Liver (tissue), 9 donors: ENCODE measurements around the gene ARAP1. TPM values are rescaled to one million over a fixed set of nuclear protein-coding genes. Genes with fewer than 3 reads are reported as not detected.
A peak's percentile ranks its signal among the peaks of the same experiment; 100 is the strongest.

ENCODE experiments used
- DNase-seq: peaks from one replicate; pipeline ENCODE4 v3.0.0-alpha.2; 2017; ENCODE audit warnings: low spot score
- H3K27ac ChIP-seq, 2 donors: one replicate each; pipeline ENCODE4 v1.7.0; 2013; ENCODE audit warnings: inconsistent platforms in 2 of 2, low read length in 2 of 2, control low read depth in 1 of 2, low read depth in 1 of 2, mild to moderate bottlenecking in 1 of 2
- H3K27me3 ChIP-seq, 4 donors: one replicate each; pipeline versions ENCODE4 v1.6.1 to v1.7.0; 2013; ENCODE audit warnings: low read length in 3 of 4, inconsistent platforms in 1 of 4, mild to moderate bottlenecking in 1 of 4, moderate library complexity in 1 of 4; ENCODE audit not compliant: control insufficient read depth in 4 of 4, insufficient read depth in 4 of 4
- H3K36me3 ChIP-seq, 4 donors: one replicate each; pipeline versions ENCODE4 v1.6.1 to v1.7.0; 2013; ENCODE audit warnings: low read length in 3 of 4, mild to moderate bottlenecking in 3 of 4, low read depth in 1 of 4, moderate library complexity in 1 of 4; ENCODE audit not compliant: control insufficient read depth in 4 of 4, insufficient read depth in 3 of 4
- H3K4me1 ChIP-seq, 4 donors: one replicate each; pipeline versions ENCODE4 v1.6.1 to v1.7.0; 2013; ENCODE audit warnings: low read length in 3 of 4, mild to moderate bottlenecking in 3 of 4, moderate library complexity in 1 of 4; ENCODE audit not compliant: control insufficient read depth in 4 of 4, insufficient read depth in 4 of 4
- H3K4me3 ChIP-seq, 3 donors: one replicate each; pipeline versions ENCODE4 v1.6.1 to v1.7.0; 2013; ENCODE audit warnings: low read length in 3 of 3, control low read depth in 1 of 3, low read depth in 1 of 3, mild to moderate bottlenecking in 1 of 3
- H3K9ac ChIP-seq, 2 donors: one replicate each; pipeline ENCODE4 v1.7.0; 2013; ENCODE audit warnings: low read length in 2 of 2, mild to moderate bottlenecking in 2 of 2, moderate library complexity in 2 of 2, control low read depth in 1 of 2, low read depth in 1 of 2
- H3K9me3 ChIP-seq, 4 donors: one replicate each; pipeline versions ENCODE4 v1.6.1 to v1.7.0; 2013; ENCODE audit warnings: low read length in 3 of 4; ENCODE audit not compliant: control insufficient read depth in 4 of 4
- EGR1 ChIP-seq, 2 donors: IDR thresholded peaks; 2 replicates each; pipeline ENCODE4 v1.6.1; 2016 to 2018; ENCODE audit warnings: antibody characterized with exemption in 2 of 2, low read depth in 2 of 2
- FOXA1 ChIP-seq: IDR thresholded peaks from 2 replicates; pipeline ENCODE4 v1.6.1; 2016; ENCODE audit warnings: antibody characterized with exemption
- FOXA2 ChIP-seq: IDR thresholded peaks from 2 replicates; pipeline ENCODE4 v1.6.1; 2016; ENCODE audit warnings: antibody characterized with exemption
- GABPA ChIP-seq, 2 donors: IDR thresholded peaks in 1 of 2; conservative IDR thresholded peaks in 1 of 2; 2 replicates each; pipeline ENCODE4 v1.6.1; 2016; ENCODE audit warnings: antibody characterized with exemption in 2 of 2, mild to moderate bottlenecking in 1 of 2, moderate library complexity in 1 of 2
- HNF4A ChIP-seq, 2 donors: conservative IDR thresholded peaks; 2 replicates each; pipeline ENCODE4 v1.6.1; 2016; ENCODE audit warnings: antibody characterized with exemption in 2 of 2, mild to moderate bottlenecking in 2 of 2
- HNF4G ChIP-seq: IDR thresholded peaks from 2 replicates; pipeline ENCODE4 v1.6.1; 2016; ENCODE audit warnings: antibody characterized with exemption
- JUND ChIP-seq, 2 donors: IDR thresholded peaks; 2 replicates each; pipeline ENCODE4 v1.6.1; 2016; ENCODE audit warnings: antibody characterized with exemption in 2 of 2
- NR2F2 ChIP-seq: IDR thresholded peaks from 2 replicates; pipeline ENCODE4 v1.6.1; 2016; ENCODE audit warnings: antibody characterized with exemption
- RAD21 ChIP-seq, 2 donors: IDR thresholded peaks; 2 replicates each; pipeline ENCODE4 v1.6.1; 2016; ENCODE audit warnings: antibody characterized with exemption in 2 of 2, mild to moderate bottlenecking in 2 of 2
- RXRA ChIP-seq, 2 donors: IDR thresholded peaks; 2 replicates each; pipeline ENCODE4 v1.6.1; 2017 to 2018; ENCODE audit warnings: antibody characterized with exemption in 2 of 2, mild to moderate bottlenecking in 1 of 2
- SP1 ChIP-seq: IDR thresholded peaks from 2 replicates; pipeline ENCODE4 v1.6.1; 2018; ENCODE audit warnings: antibody characterized with exemption, mild to moderate bottlenecking
- TAF1 ChIP-seq: conservative IDR thresholded peaks from 2 replicates; pipeline ENCODE4 v1.6.1; 2016; ENCODE audit warnings: antibody characterized with exemption, mild to moderate bottlenecking
- YY1 ChIP-seq: IDR thresholded peaks from 2 replicates; pipeline ENCODE4 v1.6.1; 2016; ENCODE audit warnings: antibody characterized with exemption, mild to moderate bottlenecking
- WGBS: extraction: QIAGEN DNeasy Blood & Tissue Kit; methylation state at CpG from one replicate; pipeline ENCODE4 v1.1.7; 2013; 5-methylcytosine and 5-hydroxymethylcytosine counted together
- polyA plus RNA-seq, 2 donors: library from polyadenylated mRNA; stranded (reverse) in 1 of 2; unstranded in 1 of 2; fragments of 200-250 nt in 1 of 2; fragments of >200 nt in 1 of 2; fragmentation: Nextera tagmentation in 1 of 2; extraction: Ambion mirVana in 1 of 2; gene quantifications; one replicate each; pipeline versions ENCODE4 v1.2.1 to v1.2.3, GENCODE V29; 2013 to 2015
- total RNA-seq, 2 donors: library from RNA; depleted of rRNA; stranded (reverse); fragments of >200 nt; gene quantifications; one replicate each; pipeline ENCODE4 v1.2.3, GENCODE V29; 2014
- TF ChIP-seq, protein P1 (sequence below): IDR thresholded peaks from 2 replicates; pipeline ENCODE4 v1.6.1; 2016; ENCODE audit warnings: antibody characterized with exemption
- TF ChIP-seq, protein P2 (sequence below): fragments of 150-350 bp; IDR thresholded peaks from 2 replicates; pipeline ENCODE4 v1.5.1; 2017; ENCODE audit warnings: improper control_type of control experiment, low read depth, low read length; ENCODE audit not compliant: missing input control
- TF ChIP-seq, protein P3 (sequence below): IDR thresholded peaks from 2 replicates; pipeline ENCODE4 v1.6.1; 2016; ENCODE audit warnings: antibody characterized with exemption
- TF ChIP-seq, protein P4 (sequence below): IDR thresholded peaks from 2 replicates; pipeline ENCODE4 v1.6.1; 2016; ENCODE audit warnings: antibody characterized with exemption
- TF ChIP-seq, protein P5 (sequence below): IDR thresholded peaks from 2 replicates; pipeline ENCODE4 v1.6.1; 2016; ENCODE audit warnings: antibody characterized with exemption, mild to moderate bottlenecking
- donor health status: healthy.
- donor health status: healthy.
- donor health status: healthy.
- donor health status: healthy.
- donor health status: healthy.

The ARAP1 gene
- total and polyA plus RNA-seq, 4 donors, result 14.4 to 77.8 (median 43.5) TPM

DNA sequence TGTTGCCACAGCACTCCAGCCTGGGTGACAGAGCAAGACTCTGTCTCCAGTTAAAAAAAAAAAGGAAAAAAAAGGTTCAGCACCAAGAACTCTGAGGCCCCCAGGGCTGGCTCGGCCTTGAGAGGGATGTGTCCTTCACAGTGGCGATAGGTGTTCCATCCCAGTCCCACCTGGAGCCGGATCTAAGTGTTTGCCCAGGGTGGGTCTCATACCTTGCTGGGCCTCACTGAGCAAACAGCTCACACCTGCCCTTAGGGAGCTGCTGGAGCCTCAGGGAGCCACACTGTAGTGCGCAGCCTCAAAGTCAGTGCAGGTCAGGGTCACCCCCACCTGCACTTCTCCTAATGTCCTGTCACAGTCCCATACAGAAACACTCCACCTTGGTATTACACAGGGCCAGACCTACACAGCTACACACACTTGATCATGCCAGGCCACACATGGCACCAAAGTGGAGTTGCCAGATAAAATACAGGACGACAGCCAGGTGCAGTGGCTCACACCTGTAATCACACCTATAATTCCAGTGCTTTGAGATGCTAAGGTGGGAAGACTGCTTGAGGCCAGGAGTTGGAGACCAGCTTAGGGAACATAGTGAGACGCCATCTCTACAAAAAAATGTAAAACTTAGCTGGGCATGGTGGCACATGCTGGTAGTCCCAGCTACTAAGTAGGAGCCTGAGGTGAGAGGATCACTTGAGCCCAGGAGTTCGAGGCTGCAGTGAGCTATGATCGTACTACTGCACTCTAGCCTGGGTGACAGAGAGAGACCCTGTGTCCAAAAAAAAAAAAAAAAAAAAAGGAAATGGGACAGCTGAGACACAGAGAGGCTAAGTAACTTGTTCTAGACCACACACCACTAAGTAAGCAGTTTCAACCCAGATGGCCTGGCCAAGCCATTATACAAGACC lies 34.4 kb upstream of the ARAP1 start:
- H3K4me3 ChIP-seq, result no peak overlapping the region
- DNase-seq, result no peak
- H3K4me1 ChIP-seq, result peaks cover 14 to 57% (median 44%) of the 10 kb centered on the region in 4 donors
- WGBS, result 70% methylated on average over 8 of the region's 8 CpGs
- peak overlapping the region; percentile 4 to 45 for H3K9ac ChIP-seq
- peak overlapping the region; percentile 71 to 82 for H3K27ac ChIP-seq
- TF ChIP-seq, protein P1, sequence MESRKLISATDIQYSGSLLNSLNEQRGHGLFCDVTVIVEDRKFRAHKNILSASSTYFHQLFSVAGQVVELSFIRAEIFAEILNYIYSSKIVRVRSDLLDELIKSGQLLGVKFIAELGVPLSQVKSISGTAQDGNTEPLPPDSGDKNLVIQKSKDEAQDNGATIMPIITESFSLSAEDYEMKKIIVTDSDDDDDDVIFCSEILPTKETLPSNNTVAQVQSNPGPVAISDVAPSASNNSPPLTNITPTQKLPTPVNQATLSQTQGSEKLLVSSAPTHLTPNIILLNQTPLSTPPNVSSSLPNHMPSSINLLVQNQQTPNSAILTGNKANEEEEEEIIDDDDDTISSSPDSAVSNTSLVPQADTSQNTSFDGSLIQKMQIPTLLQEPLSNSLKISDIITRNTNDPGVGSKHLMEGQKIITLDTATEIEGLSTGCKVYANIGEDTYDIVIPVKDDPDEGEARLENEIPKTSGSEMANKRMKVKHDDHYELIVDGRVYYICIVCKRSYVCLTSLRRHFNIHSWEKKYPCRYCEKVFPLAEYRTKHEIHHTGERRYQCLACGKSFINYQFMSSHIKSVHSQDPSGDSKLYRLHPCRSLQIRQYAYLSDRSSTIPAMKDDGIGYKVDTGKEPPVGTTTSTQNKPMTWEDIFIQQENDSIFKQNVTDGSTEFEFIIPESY, result no peak
- TF ChIP-seq, protein P2, sequence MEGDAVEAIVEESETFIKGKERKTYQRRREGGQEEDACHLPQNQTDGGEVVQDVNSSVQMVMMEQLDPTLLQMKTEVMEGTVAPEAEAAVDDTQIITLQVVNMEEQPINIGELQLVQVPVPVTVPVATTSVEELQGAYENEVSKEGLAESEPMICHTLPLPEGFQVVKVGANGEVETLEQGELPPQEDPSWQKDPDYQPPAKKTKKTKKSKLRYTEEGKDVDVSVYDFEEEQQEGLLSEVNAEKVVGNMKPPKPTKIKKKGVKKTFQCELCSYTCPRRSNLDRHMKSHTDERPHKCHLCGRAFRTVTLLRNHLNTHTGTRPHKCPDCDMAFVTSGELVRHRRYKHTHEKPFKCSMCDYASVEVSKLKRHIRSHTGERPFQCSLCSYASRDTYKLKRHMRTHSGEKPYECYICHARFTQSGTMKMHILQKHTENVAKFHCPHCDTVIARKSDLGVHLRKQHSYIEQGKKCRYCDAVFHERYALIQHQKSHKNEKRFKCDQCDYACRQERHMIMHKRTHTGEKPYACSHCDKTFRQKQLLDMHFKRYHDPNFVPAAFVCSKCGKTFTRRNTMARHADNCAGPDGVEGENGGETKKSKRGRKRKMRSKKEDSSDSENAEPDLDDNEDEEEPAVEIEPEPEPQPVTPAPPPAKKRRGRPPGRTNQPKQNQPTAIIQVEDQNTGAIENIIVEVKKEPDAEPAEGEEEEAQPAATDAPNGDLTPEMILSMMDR, result no peak
- TF ChIP-seq, protein P3, sequence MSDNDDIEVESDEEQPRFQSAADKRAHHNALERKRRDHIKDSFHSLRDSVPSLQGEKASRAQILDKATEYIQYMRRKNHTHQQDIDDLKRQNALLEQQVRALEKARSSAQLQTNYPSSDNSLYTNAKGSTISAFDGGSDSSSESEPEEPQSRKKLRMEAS, result no peak
- TF ChIP-seq RXRA (IDR thresholded peaks at IDR 0.05) (no peak), JUND (IDR thresholded peaks at IDR 0.05) (no peak), FOXA2 (no peak), HNF4A (conservative IDR thresholded peaks at IDR 0.05) (no peak), HNF4G (no peak), EGR1 (IDR thresholded peaks at IDR 0.05; ENCODE audit: low read depth in 2 of 2) (no peak), FOXA1 (no peak), TAF1 (no peak), GABPA (IDR thresholded peaks at IDR 0.05 in 1 of 2, conservative IDR thresholded peaks at IDR 0.05 in 1 of 2) (no peak), NR2F2 (no peak), RAD21 (IDR thresholded peaks at IDR 0.05) (no peak), YY1 (no peak), SP1 (no peak)
- TF ChIP-seq, protein P4, sequence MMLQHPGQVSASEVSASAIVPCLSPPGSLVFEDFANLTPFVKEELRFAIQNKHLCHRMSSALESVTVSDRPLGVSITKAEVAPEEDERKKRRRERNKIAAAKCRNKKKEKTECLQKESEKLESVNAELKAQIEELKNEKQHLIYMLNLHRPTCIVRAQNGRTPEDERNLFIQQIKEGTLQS, result no peak
- TF ChIP-seq, protein P5, sequence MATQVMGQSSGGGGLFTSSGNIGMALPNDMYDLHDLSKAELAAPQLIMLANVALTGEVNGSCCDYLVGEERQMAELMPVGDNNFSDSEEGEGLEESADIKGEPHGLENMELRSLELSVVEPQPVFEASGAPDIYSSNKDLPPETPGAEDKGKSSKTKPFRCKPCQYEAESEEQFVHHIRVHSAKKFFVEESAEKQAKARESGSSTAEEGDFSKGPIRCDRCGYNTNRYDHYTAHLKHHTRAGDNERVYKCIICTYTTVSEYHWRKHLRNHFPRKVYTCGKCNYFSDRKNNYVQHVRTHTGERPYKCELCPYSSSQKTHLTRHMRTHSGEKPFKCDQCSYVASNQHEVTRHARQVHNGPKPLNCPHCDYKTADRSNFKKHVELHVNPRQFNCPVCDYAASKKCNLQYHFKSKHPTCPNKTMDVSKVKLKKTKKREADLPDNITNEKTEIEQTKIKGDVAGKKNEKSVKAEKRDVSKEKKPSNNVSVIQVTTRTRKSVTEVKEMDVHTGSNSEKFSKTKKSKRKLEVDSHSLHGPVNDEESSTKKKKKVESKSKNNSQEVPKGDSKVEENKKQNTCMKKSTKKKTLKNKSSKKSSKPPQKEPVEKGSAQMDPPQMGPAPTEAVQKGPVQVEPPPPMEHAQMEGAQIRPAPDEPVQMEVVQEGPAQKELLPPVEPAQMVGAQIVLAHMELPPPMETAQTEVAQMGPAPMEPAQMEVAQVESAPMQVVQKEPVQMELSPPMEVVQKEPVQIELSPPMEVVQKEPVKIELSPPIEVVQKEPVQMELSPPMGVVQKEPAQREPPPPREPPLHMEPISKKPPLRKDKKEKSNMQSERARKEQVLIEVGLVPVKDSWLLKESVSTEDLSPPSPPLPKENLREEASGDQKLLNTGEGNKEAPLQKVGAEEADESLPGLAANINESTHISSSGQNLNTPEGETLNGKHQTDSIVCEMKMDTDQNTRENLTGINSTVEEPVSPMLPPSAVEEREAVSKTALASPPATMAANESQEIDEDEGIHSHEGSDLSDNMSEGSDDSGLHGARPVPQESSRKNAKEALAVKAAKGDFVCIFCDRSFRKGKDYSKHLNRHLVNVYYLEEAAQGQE, result no peak
- H3K9me3 ChIP-seq, result no peaks in the 10 kb centered on the region
- H3K36me3 ChIP-seq, result no peaks in the 10 kb centered on the region
- H3K27me3 ChIP-seq, result no peaks in the 10 kb centered on the region
